HK-2 (cell line): Measurements from ENCODE around the gene BGN.

Experiments used
- DNase-seq: peaks from one replicate; pipeline ENCODE4 v3.0.0-alpha.2; 2018; ENCODE audit not compliant: unreplicated experiment

The BGN gene

GRCh38 chrX:153504445-153505016, 9.8 kb downstream of the BGN start:
- DNase-seq, result no peak

GRCh38 chrX:153505361-153505760, 10.6 kb downstream of the BGN start:
- no peak for DNase-seq

GRCh38 chrX:153507484-153508178, 12.9 kb downstream of the BGN start:
- peak; percentile 81 for DNase-seq

DNA sequence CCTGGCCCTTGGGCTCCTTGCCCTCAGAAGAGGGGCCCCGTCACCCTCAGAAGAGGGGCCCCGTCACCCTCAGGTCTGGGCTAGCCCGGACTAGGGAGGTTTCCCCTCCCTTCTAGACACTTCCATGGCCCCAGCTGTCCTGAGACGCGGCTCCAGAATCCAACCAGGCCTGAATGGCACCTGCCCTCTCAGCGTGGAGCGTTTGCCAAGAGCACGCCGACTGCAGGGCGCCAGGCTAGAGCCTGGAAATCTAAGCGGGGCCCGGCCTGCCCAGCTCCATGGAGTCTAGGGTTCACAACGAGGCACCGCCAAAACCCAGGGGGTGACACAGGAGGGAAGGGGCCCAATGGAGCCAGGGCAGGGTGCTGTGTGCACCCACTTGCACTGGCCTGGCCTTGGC, 14.8 kb downstream of the BGN start:
- DNase-seq, result no peak

GRCh38 chrX:153510383-153510782, 15.6 kb downstream of the BGN start:
- DNase-seq, result no peak

- DNase-seq, result no peak
These were observed 17.2 kb downstream of the BGN start for GRCh38 chrX:153511784-153512500.

DNA sequence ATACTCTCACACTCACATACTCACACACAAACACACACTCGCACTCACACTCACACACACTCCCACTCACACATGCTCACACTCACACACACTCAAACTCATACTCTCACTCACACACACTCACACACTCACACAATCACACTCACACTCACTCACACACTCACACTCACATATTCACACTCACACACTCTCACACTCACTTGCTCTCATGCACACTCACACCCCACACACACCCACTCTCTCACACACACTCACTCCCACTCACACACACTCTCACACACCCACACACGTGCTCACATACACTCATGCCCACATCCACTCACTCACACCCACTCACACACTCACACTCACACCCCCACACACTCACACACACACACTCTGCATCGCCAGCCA, 17.7 kb downstream of the BGN start:
- DNase-seq, result no peak

- DNase-seq, result no peak
These were observed 18.5 kb downstream of the BGN start for GRCh38 chrX:153513265-153513664.

- DNase-seq, result no peak
These were observed 19.5 kb downstream of the BGN start for GRCh38 chrX:153514259-153514658.

DNA sequence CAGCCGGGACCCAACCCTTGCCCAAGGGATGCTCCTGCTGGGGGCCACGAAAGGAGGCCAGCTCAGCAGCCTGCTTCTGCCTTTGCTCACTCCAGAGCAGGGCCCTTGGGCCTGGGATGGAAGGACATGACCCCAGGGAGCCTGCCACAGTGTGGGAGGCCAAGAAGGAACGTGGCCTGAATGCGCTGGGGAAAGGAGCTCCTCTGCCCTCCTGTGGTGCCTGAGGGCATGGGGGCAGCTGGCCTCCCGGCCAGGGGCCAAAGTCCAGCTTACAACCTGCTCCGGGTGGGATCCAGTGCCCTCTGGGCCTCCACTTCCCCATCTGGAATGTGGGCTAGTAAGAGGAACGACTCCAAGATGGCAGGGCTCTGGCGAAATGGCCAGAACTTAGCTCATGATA, 20.7 kb downstream of the BGN start:
- no peak for DNase-seq

- no peak for DNase-seq
These were observed 21.3 kb downstream of the BGN start for GRCh38 chrX:153516073-153516472.

- no peak for DNase-seq
These were observed 22.6 kb downstream of the BGN start, which contains the start of gene ATP2B3 for GRCh38 chrX:153517423-153517822. Gene ATP2B3 (plus strand): TSS chrX:153517642. CDS start chrX:153536248, 18,606 bp downstream.

DNA sequence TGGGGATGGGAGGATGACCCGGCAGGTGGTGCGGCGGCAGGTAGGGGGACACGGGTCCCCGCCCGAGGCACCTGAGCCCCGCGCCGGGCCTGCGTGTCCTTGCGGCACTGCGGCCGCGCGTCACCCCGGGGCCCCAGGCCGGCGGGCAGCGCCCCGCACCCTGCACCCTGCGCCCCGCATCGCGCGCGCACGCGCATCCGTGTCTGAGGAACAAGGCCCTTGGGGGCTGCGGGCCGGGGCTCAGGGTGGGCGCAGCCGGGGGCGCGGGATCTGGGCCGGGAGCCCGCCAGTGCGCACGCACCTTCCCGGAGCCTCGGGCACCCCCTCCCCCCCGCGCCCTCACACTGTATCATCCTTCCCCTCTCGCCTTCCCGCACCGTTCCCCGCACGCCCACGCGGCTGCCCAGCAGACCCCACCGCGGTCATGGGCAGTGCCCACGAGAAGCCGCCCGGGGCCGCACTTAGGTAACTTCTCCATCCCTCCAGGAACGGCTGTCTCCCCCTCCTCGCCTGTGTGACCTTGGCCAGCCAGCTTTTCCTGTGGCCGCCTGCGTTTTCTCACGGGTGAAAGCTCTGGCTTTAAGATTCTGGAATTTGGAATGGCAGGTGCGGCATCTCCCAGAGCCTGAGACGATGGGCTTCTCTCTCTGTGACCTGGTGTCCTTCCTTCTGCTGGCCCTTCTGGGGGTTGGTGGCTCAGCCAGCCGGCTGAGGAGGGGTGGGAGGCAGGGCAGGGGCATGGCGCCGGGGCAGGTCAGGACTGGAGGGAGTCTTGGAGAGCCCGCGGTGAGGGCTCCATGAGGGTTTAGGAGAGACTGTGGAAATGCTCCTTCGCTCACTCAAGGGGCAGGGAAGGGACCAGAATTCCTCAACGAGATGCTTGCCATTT, 23.4 kb downstream of the BGN start:
- no peak for DNase-seq

DNA sequence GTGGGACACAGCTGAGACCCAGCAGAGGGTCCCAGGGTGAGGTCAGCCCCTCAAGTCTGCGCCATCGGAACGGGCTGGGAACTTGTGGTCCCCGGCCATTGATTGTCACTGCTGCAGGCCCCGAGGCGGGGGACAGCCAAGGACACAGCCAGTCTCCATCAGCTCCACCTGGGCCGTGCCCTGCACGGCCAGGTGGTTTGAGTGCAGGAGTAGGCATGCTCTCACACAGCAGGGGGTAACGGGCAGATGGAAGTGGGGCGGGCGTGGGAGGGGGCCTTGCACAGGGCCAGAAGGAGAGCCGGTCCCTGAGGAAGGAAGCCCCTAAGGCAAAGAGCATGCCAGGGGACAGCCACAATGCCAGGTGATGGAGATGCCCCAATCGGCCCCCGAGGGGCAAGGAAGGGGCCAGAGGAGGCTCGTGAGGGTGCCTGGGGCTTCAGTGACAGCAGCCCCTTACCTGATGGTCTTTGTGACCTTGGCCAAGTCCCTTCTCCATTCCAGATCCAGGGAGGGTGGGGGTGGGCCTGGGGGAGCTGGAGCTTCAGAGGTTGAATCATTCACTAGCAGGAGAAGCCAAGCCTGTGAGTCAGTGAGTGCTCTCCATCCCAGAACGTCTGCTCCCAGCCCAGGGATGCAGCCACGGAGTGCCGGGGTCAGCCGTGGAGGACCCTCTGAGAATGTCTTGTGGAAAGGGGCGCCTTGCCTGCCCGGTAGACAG, 24.9 kb downstream of the BGN start:
- peak; percentile 30 for DNase-seq

DNA sequence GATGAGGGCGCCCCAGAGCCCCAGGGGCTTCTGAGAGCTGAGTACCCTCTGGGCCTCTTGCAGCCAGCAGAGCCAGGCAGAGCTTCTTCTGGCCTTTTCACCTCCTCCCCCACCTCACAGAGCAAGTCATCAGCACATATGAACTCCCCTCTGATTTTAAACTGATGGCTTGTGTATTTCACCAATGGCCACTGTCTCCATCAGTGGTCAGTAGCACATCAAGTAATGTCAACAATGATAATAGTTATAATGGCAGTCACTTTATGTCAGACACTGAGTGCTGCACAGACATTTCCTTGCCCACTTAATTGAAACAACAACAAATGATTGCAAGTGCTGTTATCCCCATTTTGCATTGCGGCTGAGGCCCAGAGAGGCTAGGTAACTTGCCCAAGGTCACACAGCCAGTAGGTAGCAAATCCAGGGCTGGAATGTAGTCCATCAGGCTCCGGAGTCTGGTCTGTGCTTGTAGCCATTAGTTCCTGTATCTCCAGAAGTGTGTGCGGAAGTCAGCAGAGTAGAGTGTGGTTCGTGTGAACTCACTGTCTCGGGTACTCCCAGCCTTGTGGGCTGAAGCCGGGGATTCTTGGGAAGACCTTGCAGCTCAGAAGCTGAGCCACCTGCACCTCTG, 25.6 kb downstream of the BGN start:
- DNase-seq, result no peak

- no peak for DNase-seq
These were observed 26.3 kb downstream of the BGN start for GRCh38 chrX:153521034-153521433.

DNA sequence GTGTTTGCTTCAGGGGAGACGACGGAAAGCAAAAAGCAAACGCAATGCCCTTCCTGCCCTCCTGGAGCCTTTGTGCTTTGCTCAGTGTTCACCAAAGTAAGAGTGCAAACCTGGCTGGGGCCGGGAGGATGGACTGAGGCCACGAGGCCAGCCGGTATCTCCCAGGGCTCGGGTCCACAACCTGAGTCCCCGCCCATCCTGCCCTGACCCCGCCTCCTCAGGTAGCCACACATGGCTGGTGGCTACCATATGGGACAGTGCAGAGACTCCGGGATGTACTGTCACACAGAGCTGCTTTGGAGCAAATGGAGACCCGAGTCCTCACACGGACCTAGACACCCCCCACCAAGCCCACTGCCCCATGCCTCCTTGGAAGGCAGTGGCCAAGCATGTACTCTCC, 27.5 kb downstream of the BGN start:
- no peak for DNase-seq

DNA sequence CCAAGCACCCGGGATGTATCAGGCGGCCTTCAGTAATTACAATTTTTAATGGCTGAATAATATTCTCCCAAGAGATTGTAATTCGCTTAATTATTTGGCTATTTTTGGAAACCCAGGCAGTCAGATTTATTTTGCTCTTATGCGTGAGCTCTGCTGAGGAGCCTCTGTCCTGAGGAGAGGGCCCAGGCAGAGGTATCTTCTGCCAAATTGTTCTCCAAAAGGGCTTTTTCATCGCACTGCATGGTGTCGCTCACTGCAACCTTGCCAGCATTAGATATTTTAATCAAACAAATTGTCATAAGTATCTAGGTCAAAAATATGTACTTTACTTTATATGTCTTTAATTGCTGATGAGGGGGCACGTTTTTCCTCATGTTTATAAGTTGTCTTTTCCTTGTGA, 28.5 kb downstream of the BGN start:
- no peak for DNase-seq

- no peak for DNase-seq
These were observed 29.5 kb downstream of the BGN start for GRCh38 chrX:153524234-153524633.

DNA sequence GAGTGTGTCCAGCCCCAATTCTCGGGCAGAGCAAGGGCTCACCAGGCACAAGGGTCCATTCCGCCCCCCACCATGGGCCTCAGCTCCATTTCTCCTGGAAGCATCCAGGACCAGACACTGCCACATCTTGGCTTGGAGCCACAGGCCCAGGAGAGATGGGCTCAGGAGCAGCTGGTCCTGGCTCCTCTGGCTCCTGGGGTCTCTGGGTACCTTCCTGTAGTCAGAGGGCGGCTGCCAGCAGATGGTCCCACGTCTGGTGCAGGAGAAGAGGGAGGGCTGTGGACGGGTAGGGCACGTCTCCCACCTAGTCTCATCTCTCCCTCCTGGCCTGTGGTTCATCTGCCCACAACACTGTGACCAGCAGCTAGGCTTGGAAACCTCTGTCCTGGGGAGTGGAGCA, 30.7 kb downstream of the BGN start:
- no peak for DNase-seq

GRCh38 chrX:153526042-153526441, 31.3 kb downstream of the BGN start:
- DNase-seq, result no peak
